ENCODE results near the gene GPR161. TPM values are rescaled to one million over a fixed set of nuclear protein-coding genes. Genes with fewer than 3 reads are reported as not detected.

Gene GPR161
- total and polyA plus RNA-seq, 2 donors (not counting 1 experiment from before 2014, with no cell fraction given) = 10.2 to 18.7 TPM

DNA sequence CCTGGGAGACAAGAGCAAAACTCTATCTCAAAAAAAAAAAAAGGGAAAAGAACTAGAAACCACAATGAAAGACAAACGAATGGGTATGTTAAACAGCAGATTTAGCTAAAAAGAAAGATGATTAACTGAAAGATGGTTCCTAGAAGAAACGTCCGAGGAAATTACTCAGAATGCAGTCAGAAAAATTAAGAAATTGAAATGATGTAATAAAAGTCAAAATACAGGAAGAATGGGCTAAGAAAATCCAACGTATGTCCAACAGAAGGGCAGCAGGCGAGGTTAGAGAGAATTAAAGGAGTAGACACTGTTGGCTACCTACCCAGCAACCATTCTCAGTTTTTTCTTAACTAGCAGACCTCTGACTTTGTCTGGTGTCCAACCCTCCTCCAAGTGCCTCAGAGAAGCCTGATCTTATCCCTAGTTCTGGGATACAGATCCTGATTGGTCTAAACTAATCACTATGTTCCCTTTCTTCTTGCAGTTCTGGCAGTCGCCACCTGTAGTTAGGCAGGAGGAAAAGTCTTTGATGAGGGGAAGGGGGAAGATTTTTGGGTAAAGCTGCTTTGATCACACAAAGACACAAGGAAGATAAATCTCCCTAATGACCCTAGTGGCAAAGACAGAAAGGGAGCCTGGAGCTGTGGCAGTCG lies 25.7 kb downstream of the GPR161 start:
- Histone ChIP-seq H3K9me3 (ENCODE audit: control insufficient read depth, insufficient read depth, low read depth, low read length) (no peaks in the 10 kb centered on the region), H2AFZ (ENCODE audit: low read length) (no peak overlapping the region), H3K4me3 (replicated peaks in 1 of 4; ENCODE audit: control extremely low read depth in 1 of 4, insufficient read depth in 1 of 4, low read depth in 3 of 4, low read length in 4 of 4) (no peak overlapping the region), H3K27me3 (ENCODE audit: control insufficient read depth, insufficient read depth, low read length) (no peaks in the 10 kb centered on the region), H3K27ac (ENCODE audit: insufficient read depth, low read length) (no peak overlapping the region), H3K79me2 (ENCODE audit: control insufficient read depth, insufficient read depth, low read length) (no peaks in the 10 kb centered on the region), H3K4me1 (ENCODE audit: control insufficient read depth, extremely low read depth, insufficient read depth, low read length) (peaks cover 3% of the 10 kb centered on the region), H4K20me1 (ENCODE audit: control insufficient read depth, extremely low read depth, insufficient read depth, low read length) (no peaks in the 10 kb centered on the region), H3K9ac (ENCODE audit: insufficient read depth, low read length) (no peak overlapping the region), H3K4me2 (ENCODE audit: extremely low read depth, insufficient read depth, low read length) (no peak overlapping the region), H3K36me3 (ENCODE audit: control insufficient read depth, insufficient read depth, low read length) (no peaks in the 10 kb centered on the region)
- TF ChIP-seq, protein P1, sequence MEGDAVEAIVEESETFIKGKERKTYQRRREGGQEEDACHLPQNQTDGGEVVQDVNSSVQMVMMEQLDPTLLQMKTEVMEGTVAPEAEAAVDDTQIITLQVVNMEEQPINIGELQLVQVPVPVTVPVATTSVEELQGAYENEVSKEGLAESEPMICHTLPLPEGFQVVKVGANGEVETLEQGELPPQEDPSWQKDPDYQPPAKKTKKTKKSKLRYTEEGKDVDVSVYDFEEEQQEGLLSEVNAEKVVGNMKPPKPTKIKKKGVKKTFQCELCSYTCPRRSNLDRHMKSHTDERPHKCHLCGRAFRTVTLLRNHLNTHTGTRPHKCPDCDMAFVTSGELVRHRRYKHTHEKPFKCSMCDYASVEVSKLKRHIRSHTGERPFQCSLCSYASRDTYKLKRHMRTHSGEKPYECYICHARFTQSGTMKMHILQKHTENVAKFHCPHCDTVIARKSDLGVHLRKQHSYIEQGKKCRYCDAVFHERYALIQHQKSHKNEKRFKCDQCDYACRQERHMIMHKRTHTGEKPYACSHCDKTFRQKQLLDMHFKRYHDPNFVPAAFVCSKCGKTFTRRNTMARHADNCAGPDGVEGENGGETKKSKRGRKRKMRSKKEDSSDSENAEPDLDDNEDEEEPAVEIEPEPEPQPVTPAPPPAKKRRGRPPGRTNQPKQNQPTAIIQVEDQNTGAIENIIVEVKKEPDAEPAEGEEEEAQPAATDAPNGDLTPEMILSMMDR (conservative IDR thresholded peaks at IDR 0.05 in 1 of 2, IDR thresholded peaks at IDR 0.05 in 1 of 2; ENCODE audit: low read depth in 1 of 2, low read length in 2 of 2) = no peak
- no peak for TF ChIP-seq EZH2 (IDR thresholded peaks at IDR 0.05; ENCODE audit: low read length, missing control alignments)
- DNase-seq (ENCODE audit: low read depth in 2 of 2) = no peak

GRCh38 chr1:168106274-168106673 lies 30.5 kb downstream of the GPR161 start:
- no peak overlapping the region for H3K27ac ChIP-seq (ENCODE audit: insufficient read depth, low read length)
- H3K9ac ChIP-seq (ENCODE audit: insufficient read depth, low read length) = no peak overlapping the region
- no peak overlapping the region for H2AFZ ChIP-seq (ENCODE audit: low read length)
- H3K4me3 ChIP-seq (replicated peaks in 1 of 4; ENCODE audit: control extremely low read depth in 1 of 4, insufficient read depth in 1 of 4, low read depth in 3 of 4, low read length in 4 of 4) = no peak overlapping the region
- TF ChIP-seq, protein P1 (conservative IDR thresholded peaks at IDR 0.05 in 1 of 2, IDR thresholded peaks at IDR 0.05 in 1 of 2; ENCODE audit: low read depth in 1 of 2, low read length in 2 of 2) = no peak
- no peak for TF ChIP-seq EZH2 (IDR thresholded peaks at IDR 0.05; ENCODE audit: low read length, missing control alignments)
- no peaks in the 10 kb centered on the region for H3K27me3 ChIP-seq (ENCODE audit: control insufficient read depth, insufficient read depth, low read length)
- peaks cover 5% of the 10 kb centered on the region for H3K36me3 ChIP-seq (ENCODE audit: control insufficient read depth, insufficient read depth, low read length)
- DNase-seq (ENCODE audit: low read depth in 2 of 2) = no peak
- no peaks in the 10 kb centered on the region for H4K20me1 ChIP-seq (ENCODE audit: control insufficient read depth, extremely low read depth, insufficient read depth, low read length)
- H3K9me3 ChIP-seq (ENCODE audit: control insufficient read depth, insufficient read depth, low read depth, low read length) = no peaks in the 10 kb centered on the region
- H3K79me2 ChIP-seq (ENCODE audit: control insufficient read depth, insufficient read depth, low read length) = no peaks in the 10 kb centered on the region
- no peak overlapping the region for H3K4me2 ChIP-seq (ENCODE audit: extremely low read depth, insufficient read depth, low read length)
- H3K4me1 ChIP-seq (ENCODE audit: control insufficient read depth, extremely low read depth, insufficient read depth, low read length) = no peaks in the 10 kb centered on the region

GRCh38 chr1:168105846-168106245 lies 30.9 kb downstream of the GPR161 start:
- Histone ChIP-seq H3K9ac (ENCODE audit: insufficient read depth, low read length) (no peak overlapping the region), H3K27me3 (ENCODE audit: control insufficient read depth, insufficient read depth, low read length) (no peaks in the 10 kb centered on the region), H3K36me3 (ENCODE audit: control insufficient read depth, insufficient read depth, low read length) (peaks cover 5% of the 10 kb centered on the region), H3K4me1 (ENCODE audit: control insufficient read depth, extremely low read depth, insufficient read depth, low read length) (no peaks in the 10 kb centered on the region), H3K4me3 (replicated peaks in 1 of 4; ENCODE audit: control extremely low read depth in 1 of 4, insufficient read depth in 1 of 4, low read depth in 3 of 4, low read length in 4 of 4) (no peak overlapping the region), H3K4me2 (ENCODE audit: extremely low read depth, insufficient read depth, low read length) (no peak overlapping the region), H3K27ac (ENCODE audit: insufficient read depth, low read length) (no peak overlapping the region), H3K9me3 (ENCODE audit: control insufficient read depth, insufficient read depth, low read depth, low read length) (no peaks in the 10 kb centered on the region), H3K79me2 (ENCODE audit: control insufficient read depth, insufficient read depth, low read length) (no peaks in the 10 kb centered on the region), H2AFZ (ENCODE audit: low read length) (no peak overlapping the region), H4K20me1 (ENCODE audit: control insufficient read depth, extremely low read depth, insufficient read depth, low read length) (no peaks in the 10 kb centered on the region)
- no peak for TF ChIP-seq EZH2 (IDR thresholded peaks at IDR 0.05; ENCODE audit: low read length, missing control alignments)
- TF ChIP-seq, protein P1 (conservative IDR thresholded peaks at IDR 0.05 in 1 of 2, IDR thresholded peaks at IDR 0.05 in 1 of 2; ENCODE audit: low read depth in 1 of 2, low read length in 2 of 2) = no peak
- DNase-seq (ENCODE audit: low read depth in 2 of 2) = no peak
